Epithelial cell of prostate (primary cell): ENCODE data around the gene FKBP3.

Experiments used
- DNase-seq: peaks from one replicate; pipeline ENCODE4 v3.0.0-alpha.2; 2011; ENCODE audit warnings: low read depth, low spot score
- H3K27ac ChIP-seq: fragments of 450-650 bp; 2 replicates; pipeline ENCODE4 v1.5.1; 2017; ENCODE audit warnings: mild to moderate bottlenecking

FKBP3 gene

DNA sequence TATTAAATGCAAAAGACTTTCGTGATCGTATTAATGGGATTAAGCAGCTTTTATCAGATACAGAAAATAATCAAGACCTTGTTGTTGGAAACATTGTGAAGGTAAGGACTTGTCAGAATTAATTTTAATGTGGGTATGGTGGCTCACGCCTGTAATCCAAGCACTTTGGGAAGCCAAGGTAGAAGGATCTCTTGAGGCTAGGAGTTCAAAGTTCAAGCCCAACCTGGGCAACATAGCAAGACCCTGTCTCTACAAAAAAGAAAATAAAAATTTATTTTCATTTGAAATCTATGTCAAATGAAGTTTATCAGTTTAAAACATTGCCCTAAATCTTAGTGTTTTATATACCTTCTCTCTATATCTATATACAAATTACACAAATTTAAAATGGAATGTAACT is 67.6 kb downstream of the FKBP3 start:
- H3K27ac ChIP-seq = no peak overlapping the region
- no peak for DNase-seq

DNA sequence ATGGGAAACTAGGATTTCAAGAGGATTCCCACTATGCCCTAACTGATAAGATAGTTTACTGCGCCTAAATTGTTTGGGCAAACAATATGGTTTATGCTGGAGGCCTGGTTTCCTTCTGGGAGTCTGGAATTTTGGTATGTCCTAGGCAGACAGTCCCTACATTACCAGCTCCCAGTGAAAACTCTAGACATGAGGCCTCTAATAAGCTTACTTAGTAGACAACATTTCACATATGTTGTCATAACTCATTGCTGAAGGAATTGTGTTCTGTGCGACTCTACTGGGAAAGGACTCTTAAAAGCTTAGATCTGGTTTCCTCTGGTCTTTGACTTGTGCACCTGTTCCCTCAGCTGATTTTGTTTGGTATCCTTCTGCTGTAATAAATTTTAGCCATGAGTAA is 68.3 kb downstream of the FKBP3 start:
- no peak overlapping the region for H3K27ac ChIP-seq
- DNase-seq = no peak
